Measurements from ENCODE around the gene CPSF4L.

Gene CPSF4L

DNA sequence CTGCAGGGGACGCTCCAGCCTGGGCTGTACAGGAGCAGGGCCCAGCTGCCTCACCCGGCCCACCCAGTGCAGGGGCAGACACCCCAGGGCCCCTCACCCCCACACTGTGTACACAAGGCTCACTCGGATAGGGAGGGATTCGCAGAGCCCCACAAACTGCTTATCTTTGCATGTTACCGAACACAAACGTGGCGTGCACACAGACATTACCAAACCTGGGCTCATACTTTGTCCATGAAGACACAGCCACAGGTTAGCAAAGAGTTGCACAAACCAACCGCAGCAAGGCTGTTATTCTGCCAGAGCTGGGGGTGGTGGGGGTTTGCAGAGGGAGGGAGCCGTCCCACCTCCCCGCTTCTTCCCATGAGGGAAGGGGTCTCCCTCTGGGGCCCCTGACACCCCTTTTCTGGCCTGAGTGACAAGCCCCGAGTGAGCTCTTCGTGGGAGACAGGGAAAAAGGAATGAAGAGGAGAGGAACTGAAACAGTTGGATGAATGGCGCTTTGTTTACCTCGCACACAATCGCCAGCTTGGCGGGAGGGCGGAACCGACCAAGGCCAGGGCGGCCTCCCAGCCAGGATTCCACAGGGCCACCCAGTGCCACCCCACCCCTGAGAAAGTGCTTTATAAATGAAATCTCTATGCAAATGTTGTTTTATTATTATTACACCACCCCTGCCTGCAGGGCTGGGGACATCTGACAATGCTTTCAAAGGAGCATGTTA, 434 bp upstream of the CPSF4L start:
- H3K4me3 ChIP-seq, result no peak overlapping the region
- no peak for DNase-seq (ENCODE audit: low spot score)
- H3K27ac ChIP-seq, result no peak overlapping the region
- TF ChIP-seq, protein P1, sequence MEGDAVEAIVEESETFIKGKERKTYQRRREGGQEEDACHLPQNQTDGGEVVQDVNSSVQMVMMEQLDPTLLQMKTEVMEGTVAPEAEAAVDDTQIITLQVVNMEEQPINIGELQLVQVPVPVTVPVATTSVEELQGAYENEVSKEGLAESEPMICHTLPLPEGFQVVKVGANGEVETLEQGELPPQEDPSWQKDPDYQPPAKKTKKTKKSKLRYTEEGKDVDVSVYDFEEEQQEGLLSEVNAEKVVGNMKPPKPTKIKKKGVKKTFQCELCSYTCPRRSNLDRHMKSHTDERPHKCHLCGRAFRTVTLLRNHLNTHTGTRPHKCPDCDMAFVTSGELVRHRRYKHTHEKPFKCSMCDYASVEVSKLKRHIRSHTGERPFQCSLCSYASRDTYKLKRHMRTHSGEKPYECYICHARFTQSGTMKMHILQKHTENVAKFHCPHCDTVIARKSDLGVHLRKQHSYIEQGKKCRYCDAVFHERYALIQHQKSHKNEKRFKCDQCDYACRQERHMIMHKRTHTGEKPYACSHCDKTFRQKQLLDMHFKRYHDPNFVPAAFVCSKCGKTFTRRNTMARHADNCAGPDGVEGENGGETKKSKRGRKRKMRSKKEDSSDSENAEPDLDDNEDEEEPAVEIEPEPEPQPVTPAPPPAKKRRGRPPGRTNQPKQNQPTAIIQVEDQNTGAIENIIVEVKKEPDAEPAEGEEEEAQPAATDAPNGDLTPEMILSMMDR (IDR thresholded peaks at IDR 0.05), result no peak

DNA sequence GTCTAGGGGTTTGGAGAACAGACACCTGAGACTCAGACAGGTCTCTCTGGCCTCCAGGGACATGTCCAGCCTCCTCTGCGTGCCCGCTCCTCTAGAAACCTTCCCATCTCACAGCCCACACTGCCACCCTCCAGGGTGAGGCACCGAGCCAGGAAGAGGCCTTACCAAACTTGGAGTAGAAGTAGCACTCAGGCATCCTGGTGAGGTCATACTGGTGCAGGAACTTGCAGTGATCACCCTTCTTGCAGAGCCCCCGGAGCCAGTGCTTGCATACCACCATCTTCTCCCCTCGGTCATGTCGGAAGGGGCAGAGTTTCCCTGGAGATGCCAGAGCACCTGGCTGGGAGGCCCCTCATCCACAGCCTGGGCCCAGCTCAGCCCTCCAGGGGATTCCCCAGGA, 4.2 kb downstream of the CPSF4L start:
- Histone ChIP-seq H3K27ac (no peak overlapping the region), H3K4me3 (no peak overlapping the region)
- TF ChIP-seq, protein P1 (IDR thresholded peaks at IDR 0.05), result no peak
- DNase-seq (ENCODE audit: low spot score), result no peak

DNA sequence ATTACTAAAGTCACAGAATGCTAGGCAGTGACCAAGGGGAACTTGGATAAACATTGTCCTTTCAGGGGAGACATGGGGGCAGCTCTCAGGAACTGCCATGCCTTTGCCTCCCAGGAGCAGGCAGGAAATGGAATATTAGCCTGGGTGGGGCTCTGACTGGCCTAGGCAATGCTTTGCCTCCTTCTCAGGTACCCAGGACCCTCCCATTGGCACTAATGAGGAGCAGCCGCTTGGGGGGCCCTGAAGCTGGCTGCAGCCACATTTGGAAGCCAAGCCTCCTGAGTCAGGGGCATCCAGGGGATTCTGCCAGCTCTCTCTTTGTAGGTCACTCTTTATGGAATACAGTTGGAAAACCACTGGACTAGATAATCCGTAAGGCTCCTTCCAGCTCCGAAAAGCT, 5.5 kb downstream of the CPSF4L start:
- Histone ChIP-seq H3K4me3 (no peak overlapping the region), H3K27ac (no peak overlapping the region)
- no peak for DNase-seq (ENCODE audit: low spot score)
- TF ChIP-seq, protein P1 (IDR thresholded peaks at IDR 0.05), result no peak

DNA sequence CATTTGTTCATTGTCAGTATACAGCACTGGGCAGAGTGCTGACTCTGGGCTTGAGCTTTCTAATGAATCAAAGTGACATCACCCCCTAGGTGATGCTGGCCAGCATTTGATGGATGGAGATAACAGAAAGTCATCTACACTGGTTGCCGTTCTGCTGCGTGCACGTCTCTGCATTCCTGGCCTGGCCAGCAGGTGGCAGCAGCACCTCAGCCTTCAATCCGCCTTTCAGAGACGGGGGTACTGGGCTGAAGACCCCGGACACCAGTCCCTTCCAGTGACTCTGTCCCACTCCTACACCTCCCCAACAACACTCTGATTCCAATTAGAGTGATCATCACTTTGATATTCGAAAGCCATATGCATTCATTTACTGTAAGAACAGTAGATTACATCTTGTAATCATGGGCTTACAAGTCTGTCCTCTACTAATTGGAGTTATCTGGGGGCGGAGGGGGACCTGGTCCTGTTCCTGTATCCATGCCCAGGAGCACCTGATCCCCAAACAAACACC, 6.0 kb downstream of the CPSF4L start:
- Histone ChIP-seq H3K27ac (no peak overlapping the region), H3K4me3 (no peak overlapping the region)
- DNase-seq (ENCODE audit: low spot score), result no peak
- TF ChIP-seq, protein P1 (IDR thresholded peaks at IDR 0.05), result peak; percentile 96

DNA sequence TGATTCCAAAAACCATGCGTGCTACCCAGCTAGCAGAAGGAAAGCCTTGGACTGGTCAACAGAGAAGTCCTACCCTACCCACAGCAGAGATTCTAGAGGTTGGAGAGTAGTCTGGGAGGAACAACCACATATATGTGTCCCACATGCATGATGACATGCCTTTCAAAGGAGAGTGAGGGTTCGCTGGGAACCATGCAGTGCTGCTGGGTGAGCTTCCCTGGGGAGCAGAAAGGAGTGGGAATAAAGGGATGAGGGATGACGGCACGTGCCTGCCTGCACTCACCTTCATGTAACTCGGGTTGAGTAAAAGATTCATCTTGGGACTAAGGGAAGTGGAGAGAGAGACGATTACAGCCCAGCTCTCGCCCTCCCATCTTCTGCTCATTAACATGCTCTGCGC, 9.8 kb downstream of the CPSF4L start:
- DNase-seq (ENCODE audit: low spot score), result no peak
- TF ChIP-seq, protein P1 (IDR thresholded peaks at IDR 0.05), result no peak
- no peak overlapping the region for H3K4me3 ChIP-seq
- H3K27ac ChIP-seq, result no peak overlapping the region

DNA sequence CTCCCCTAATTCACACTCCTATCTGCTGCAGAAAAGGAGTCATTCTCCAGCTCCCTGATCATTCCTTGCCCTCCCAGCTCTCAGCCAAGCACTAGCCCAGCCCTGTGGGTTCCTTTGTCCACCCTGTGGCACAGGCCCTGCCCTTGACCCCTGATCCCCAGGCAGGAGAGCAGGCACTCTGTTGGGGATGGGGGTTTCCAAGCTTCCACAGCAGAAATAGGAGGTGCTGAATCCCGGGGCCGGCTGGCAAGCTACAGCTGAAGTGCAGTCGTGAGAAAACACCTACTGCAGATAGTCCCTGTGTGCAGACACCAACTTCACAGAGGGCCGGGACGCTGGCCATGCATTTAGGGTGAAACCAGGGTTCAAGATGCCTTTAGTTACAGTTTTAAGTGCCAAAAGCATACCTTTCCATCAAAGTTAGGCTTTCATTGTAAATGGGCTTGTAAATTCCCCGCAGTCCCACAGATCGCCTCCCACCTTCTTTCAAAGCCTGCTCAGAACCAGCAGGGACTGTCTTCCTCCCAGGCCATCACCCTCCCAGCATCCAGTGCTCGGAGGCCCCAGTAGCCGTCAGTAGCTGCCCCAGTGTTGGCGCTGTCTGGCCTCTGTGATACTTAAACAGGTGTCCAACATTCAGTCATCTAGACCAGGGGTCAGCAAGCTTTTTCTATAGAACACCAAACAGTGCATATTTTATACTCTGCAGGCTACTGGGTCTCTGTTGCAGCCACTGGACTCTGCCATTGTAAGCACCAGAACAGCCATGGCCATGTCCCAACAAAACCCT, 10.6 kb downstream of the CPSF4L start:
- no peak for DNase-seq (ENCODE audit: low spot score)
- TF ChIP-seq, protein P1 (IDR thresholded peaks at IDR 0.05), result no peak
- H3K4me3 ChIP-seq, result no peak overlapping the region
- H3K27ac ChIP-seq, result no peak overlapping the region

Data from coronary artery (tissue), 2 donors.